Measurements from ENCODE around the gene SCN2A. TPM values are rescaled to one million over a fixed set of nuclear protein-coding genes. Genes with fewer than 3 reads are reported as not detected.

SCN2A gene
- total and polyA plus RNA-seq, 10 of the 15 experiments (the other 5 are each of a cell fraction or from before 2014, with no cell fraction given), result 0.01 TPM; not detected in 8

GRCh38 chr2:165410276-165410675 lies 171.1 kb downstream of the SCN2A start:
- H3K9ac ChIP-seq (ENCODE audit: control insufficient read depth, insufficient read depth, low read length), result no peak overlapping the region
- ATAC-seq (no peak), DNase-seq (ENCODE audit: low read depth, low spot score) (no peak), FAIRE-seq (no peak)
- ChIA-PET RAD21 (ENCODE audit: unreplicated experiment) (interaction anchor here (0.9 to 1.6 kb wide), 2 partner anchors 40 to 465 kb away, joined by 3 to 4 read pairs; no protein-coding TSS in a partner anchor), CTCF (interaction anchor here (0.6 to 2.2 kb wide), 8 partner anchors 8 to 464 kb away, joined by 3 to 14 read pairs (median 5); no protein-coding TSS in a partner anchor), SMC1A (ENCODE audit: uncharacterized antibody, unreplicated experiment) (interaction anchor here (0.7 to 3.0 kb wide), 16 partner anchors 9 to 464 kb away, joined by 3 to 11 read pairs (median 4); partner anchors contain the start of gene CSRNP3), POLR2A (interaction anchor here (0.7 kb wide), 1 partner anchor 150 kb away, joined by 3 read pairs; no protein-coding TSS in a partner anchor)
- TF ChIP-seq JUND (IDR thresholded peaks at IDR 0.05; ENCODE audit: low read depth, low read length), result no peak
- TF ChIP-seq ZBED1 (IDR thresholded peaks at IDR 0.05; ENCODE audit: borderline replicate concordance), result no peak
- no peak for TF ChIP-seq ZNF622 (IDR thresholded peaks at IDR 0.05)
- TF ChIP-seq TARDBP (IDR thresholded peaks at IDR 0.05; ENCODE audit: borderline replicate concordance), result no peak
- no peak for TF ChIP-seq MYB (IDR thresholded peaks at IDR 0.05; ENCODE audit: borderline replicate concordance, low read depth, low read length)
- TF ChIP-seq SIN3A (IDR thresholded peaks at IDR 0.05; ENCODE audit: low read depth, low read length), result no peak
- TF ChIP-seq MEF2B (IDR thresholded peaks at IDR 0.05; ENCODE audit: partially characterized antibody, poor library complexity, severe bottlenecking), result no peak
- no peak for TF ChIP-seq SUZ12 (IDR thresholded peaks at IDR 0.05; ENCODE audit: unreplicated experiment)
- no peak for TF ChIP-seq STAT1 (conservative IDR thresholded peaks at IDR 0.05)
- no peak for TF ChIP-seq SRF (IDR thresholded peaks at IDR 0.05; ENCODE audit: low read depth in 2 of 2, low read length in 2 of 2)
- no peak overlapping the region for H3K27ac ChIP-seq (ENCODE audit: control insufficient read depth, insufficient read depth)
- no peaks in the 10 kb centered on the region for H3K4me1 ChIP-seq (ENCODE audit: control insufficient read depth, insufficient read depth, low read length)
- H3K36me3 ChIP-seq (ENCODE audit: control insufficient read depth in 2 of 2, insufficient read depth in 2 of 2, low read length in 1 of 2), result no peaks in the 10 kb centered on the region
- H4K20me1 ChIP-seq (ENCODE audit: control insufficient read depth, insufficient read depth), result no peaks in the 10 kb centered on the region
- in situ Hi-C loops (cut with MboI) (loop anchor here (10.0 kb wide), 1 partner anchor 285 kb away; no protein-coding TSS in a partner anchor), intact Hi-C loops (cut with micrococcal nuclease; ENCODE audit: unreplicated experiment) (no loop called here)
- H3K79me2 ChIP-seq (ENCODE audit: control insufficient read depth, insufficient read depth, low read length), result no peaks in the 10 kb centered on the region
- H2AFZ ChIP-seq (ENCODE audit: control insufficient read depth, low read depth, low read length), result no peak overlapping the region
- H3K4me3 ChIP-seq, result no peak overlapping the region
- H3K27me3 ChIP-seq (replicated peaks in 1 of 2; ENCODE audit: control insufficient read depth in 2 of 2, insufficient read depth in 2 of 2, low read length in 1 of 2), result no peaks in the 10 kb centered on the region
- H3K4me2 ChIP-seq (ENCODE audit: control insufficient read depth, insufficient read depth), result no peak overlapping the region
- no peaks in the 10 kb centered on the region for H3K9me3 ChIP-seq (replicated peaks; ENCODE audit: control insufficient read depth, insufficient read depth, low read length)
- BruUV-seq (replicated peaks), result no TSS peak
